HCT116 (cell line): ENCODE data around the gene LURAP1L. TPM values are rescaled to one million over a fixed set of nuclear protein-coding genes. Genes with fewer than 3 reads are reported as not detected.

Source experiments
- ATAC-seq: fragments of 200-7000 bp; cut with Tn5 transposase; 2 replicates; pipeline ENCODE4 v1.9.1; 2020; ENCODE audit warnings: mild to moderate bottlenecking, moderate library complexity
- BruUV-seq: library from RNA; stranded (reverse); fragments of 400-500 nt; replicated peaks from 2 replicates; lab custom pipeline; 2021; lab: Mats Ljungman, UMichigan
- CTCF ChIA-PET: fragments of 300-600 bp; sonication (Branson Sonifier 250); formaldehyde crosslinking; loops from one replicate; lab custom pipeline; 2021; ENCODE audit warnings: antibody characterized with exemption; lab: Charles Lee
- POLR2A ChIA-PET: fragments of 300-600, 350-600 bp; sonication (Branson Sonifier 250); formaldehyde crosslinking; loops from one replicate; lab custom pipeline; 2021; ENCODE audit warnings: antibody characterized with exemption; lab: Charles Lee
- RAD21 ChIA-PET, 2 experiments: fragments of 300-600 bp; sonication (Branson Sonifier 250); formaldehyde crosslinking; loops; one replicate each; lab custom pipeline; 2023; ENCODE audit warnings: low total read pairs in 2 of 2; ENCODE audit not compliant: uncharacterized antibody in 2 of 2, unreplicated experiment in 2 of 2, low non-redundant PET in 1 of 2; lab: Charles Lee
- DNase-seq: peaks from one replicate; pipeline ENCODE4 v3.0.0-alpha.2; 2010; ENCODE audit warnings: low read depth, low spot score
- H2AFZ ChIP-seq: fragments of 200-600 bp; shearing (Covaris generic), sonication (generic); 2 replicates; pipeline ENCODE4 v1.6.1; 2017; ENCODE audit warnings: low read depth, mixed run types, mixed read lengths, antibody characterized with exemption, low read length; ENCODE audit not compliant: poor library complexity, severe bottlenecking
- H3K27ac ChIP-seq: 2 replicates; pipeline ENCODE4 v1.5.1; 2012; ENCODE audit warnings: low read depth, low read length
- H3K27me3 ChIP-seq: fragments of 200-600 bp; sonication (generic); 2 replicates; pipeline ENCODE4 v1.6.1; 2016; ENCODE audit warnings: mixed run types, low read length, mixed read lengths; ENCODE audit not compliant: insufficient read depth
- H3K36me3 ChIP-seq, 2 experiments: fragments of 200-500 bp in 1 of 2; fragments of 200-600 bp in 1 of 2; sonication (Bioruptor generic) in 1 of 2; sonication (generic) in 1 of 2; 2 replicates each; pipeline versions ENCODE4 v1.5.1 to v1.6.1; 2014 to 2016; ENCODE audit warnings: low read length in 2 of 2, inconsistent platforms in 1 of 2, mixed read lengths in 1 of 2, mixed run types in 1 of 2; ENCODE audit not compliant: insufficient read depth in 2 of 2, control insufficient read depth in 1 of 2
- H3K4me1 ChIP-seq, 2 experiments: fragments of 200-600 bp in 1 of 2; sonication (generic) in 1 of 2; 2 replicates each; pipeline versions ENCODE4 v1.5.1 to v1.6.1; 2012 to 2017; ENCODE audit warnings: low read length in 2 of 2, inconsistent platforms in 1 of 2, mild to moderate bottlenecking in 1 of 2, mixed read lengths in 1 of 2, mixed run types in 1 of 2, moderate library complexity in 1 of 2; ENCODE audit not compliant: insufficient read depth in 2 of 2, control insufficient read depth in 1 of 2
- H3K4me2 ChIP-seq: fragments of 200-600 bp; sonication (generic); 2 replicates; pipeline ENCODE4 v1.6.1; 2017; ENCODE audit warnings: mixed run types, low read length, mixed read lengths
- H3K4me3 ChIP-seq, 2 experiments: fragments of 200-600 bp in 1 of 2; sonication (generic) in 1 of 2; replicated peaks in 1 of 2; 2 replicates each; pipeline ENCODE4 v1.5.1; 2011 to 2016; ENCODE audit warnings: low read length in 2 of 2, control low read depth in 1 of 2, low read depth in 1 of 2, mild to moderate bottlenecking in 1 of 2, mixed read lengths in 1 of 2, mixed run types in 1 of 2
- H3K79me2 ChIP-seq: fragments of 200-600 bp; sonication (generic); 2 replicates; pipeline ENCODE4 v1.6.1; 2017; ENCODE audit warnings: mild to moderate bottlenecking, mixed run types, low read length, moderate library complexity, mixed read lengths; ENCODE audit not compliant: insufficient read depth
- H3K9ac ChIP-seq: fragments of 200-600 bp; sonication (generic); 2 replicates; pipeline ENCODE4 v1.6.1; 2016; ENCODE audit warnings: low read length, mixed read lengths
- H3K9me2 ChIP-seq: fragments of 200-600 bp; sonication (generic), shearing (Covaris generic); 2 replicates; pipeline ENCODE4 v1.6.1; 2017; ENCODE audit warnings: mixed run types, mild to moderate bottlenecking, moderate library complexity; ENCODE audit not compliant: insufficient read depth
- H3K9me3 ChIP-seq, 2 experiments: fragments of 200-500 bp in 1 of 2; fragments of 200-600 bp in 1 of 2; sonication (Bioruptor generic) in 1 of 2; sonication (generic) in 1 of 2; 2 replicates each; pipeline ENCODE4 v1.6.1; 2014 to 2017; ENCODE audit warnings: low read length in 2 of 2, mixed read lengths in 2 of 2, inconsistent platforms in 1 of 2, low read depth in 1 of 2, mild to moderate bottlenecking in 1 of 2, mixed run types in 1 of 2, moderate library complexity in 1 of 2; ENCODE audit not compliant: control insufficient read depth in 1 of 2, insufficient read depth in 1 of 2
- H4K20me1 ChIP-seq: fragments of 200-600 bp; sonication (generic), shearing (Covaris generic); 2 replicates; pipeline ENCODE4 v1.6.1; 2017; ENCODE audit warnings: mixed run types, mild to moderate bottlenecking, moderate library complexity; ENCODE audit not compliant: insufficient read depth
- CEBPB ChIP-seq: IDR thresholded peaks from 2 replicates; pipeline ENCODE4 v1.6.1; 2012; ENCODE audit warnings: low read depth
- ELF1 ChIP-seq: IDR thresholded peaks from 2 replicates; pipeline ENCODE4 v1.6.1; 2012; ENCODE audit warnings: low read depth, borderline replicate concordance
- RAD21 ChIP-seq: IDR thresholded peaks from 2 replicates; pipeline ENCODE4 v1.6.1; 2012; ENCODE audit warnings: low read depth, mild to moderate bottlenecking
- intact Hi-C: fragments of 100-400 bp; cut with micrococcal nuclease; formaldehyde crosslinking; loops from 2 replicates; pipeline ENCODE4 v1.10.0; 2022
- total RNA-seq: library from RNA; stranded (reverse); gene quantifications from one replicate; pipeline ENCODE4 v1.2.1, GENCODE V29; 2021; ENCODE audit not compliant: unreplicated experiment
- TF ChIP-seq, protein P1 (sequence below): IDR thresholded peaks from 2 replicates; pipeline ENCODE4 v1.6.1; 2012

Gene LURAP1L
- total RNA-seq, 1 experiment from 2014 or later = 13.3 TPM

DNA sequence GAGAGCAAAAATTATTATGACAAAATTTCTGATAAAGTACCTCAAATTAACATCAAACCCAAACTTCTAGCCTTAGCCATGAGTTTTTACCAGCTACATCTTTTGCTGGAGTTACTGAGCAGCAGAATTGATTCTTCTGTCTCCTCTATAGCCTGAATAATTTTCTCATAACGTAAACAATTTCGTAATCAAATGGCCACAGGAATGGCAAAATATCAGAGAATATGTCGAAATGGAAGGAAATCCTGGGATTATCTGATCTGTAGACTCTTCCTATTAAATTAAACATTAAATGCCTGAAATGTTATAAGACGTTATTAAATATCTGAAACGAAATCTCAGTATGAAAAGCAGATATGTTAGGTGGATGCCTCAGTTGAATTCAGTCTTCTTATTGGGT lies 41.1 kb downstream of the LURAP1L start:
- Histone ChIP-seq H3K36me3 (no peaks in the 10 kb centered on the region), H3K4me2 (no peak overlapping the region), H3K27ac (no peak overlapping the region), H3K9me2 (no peaks in the 10 kb centered on the region), H3K9ac (no peak overlapping the region), H2AFZ (no peak overlapping the region), H4K20me1 (no peaks in the 10 kb centered on the region), H3K4me3 (no peak overlapping the region), H3K27me3 (no peaks in the 10 kb centered on the region), H3K4me1 (peaks cover 23 to 50% of the 10 kb centered on the region in 2 experiments; a peak in 3 of 4 replicates), H3K79me2 (no peaks in the 10 kb centered on the region), H3K9me3 (no peaks in the 10 kb centered on the region)
- ChIA-PET POLR2A (interaction anchor here (2.7 kb wide), 1 partner anchor 31 kb away, joined by 14 read pairs; no protein-coding TSS in a partner anchor), CTCF (no interaction called here), RAD21 (interaction anchor here in 1 of 2 experiments (2.4 kb wide), 1 partner anchor 31 kb away, joined by 8 read pairs; no protein-coding TSS in a partner anchor)
- no TSS peak for BruUV-seq
- ATAC-seq = no peak
- intact Hi-C loops = loop anchor here (2.0 kb wide), 2 partner anchors 39 to 69 kb away; no protein-coding TSS in a partner anchor
- TF ChIP-seq CEBPB (0 out of 2 replicates have a peak, but pooled peaks have one; percentile 35), RAD21 (no peak)
- no peak for DNase-seq

DNA sequence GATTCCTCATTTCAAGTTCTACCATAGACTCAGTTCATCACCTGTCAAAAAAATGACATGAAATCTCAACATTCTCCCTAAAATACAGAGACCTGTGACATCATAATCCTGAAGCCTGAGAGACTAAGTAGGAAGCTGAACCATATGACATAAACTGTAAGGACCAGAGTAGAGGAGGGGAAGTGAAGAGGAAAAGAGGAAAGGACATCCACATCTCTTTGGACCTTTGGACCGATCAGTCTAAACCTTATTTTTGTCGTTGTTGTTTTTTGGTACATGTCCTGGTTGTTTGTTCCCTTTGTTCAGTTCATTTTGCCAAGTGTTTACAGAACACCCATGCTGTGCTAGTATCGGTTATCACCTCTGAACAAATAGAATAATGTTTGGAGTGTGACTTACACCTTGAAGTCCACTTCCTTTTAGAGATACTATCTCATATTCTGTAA lies 41.9 kb downstream of the LURAP1L start:
- no peak for TF ChIP-seq ELF1
- TF ChIP-seq, protein P1, sequence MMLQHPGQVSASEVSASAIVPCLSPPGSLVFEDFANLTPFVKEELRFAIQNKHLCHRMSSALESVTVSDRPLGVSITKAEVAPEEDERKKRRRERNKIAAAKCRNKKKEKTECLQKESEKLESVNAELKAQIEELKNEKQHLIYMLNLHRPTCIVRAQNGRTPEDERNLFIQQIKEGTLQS = no peak
- TF ChIP-seq, all 23 proteins: peak for 0
- ChIA-PET CTCF (no interaction called here), POLR2A (interaction anchor here (1.2 to 3.0 kb wide), 2 partner anchors 41 to 97 kb away, joined by 3 to 14 read pairs; partner anchors contain the start of gene LURAP1L), RAD21 (no interaction called here)
- H3K79me2 ChIP-seq = no peaks in the 10 kb centered on the region
- peaks cover 23 to 50% of the 10 kb centered on the region in 2 experiments; a peak in 3 of 4 replicates for H3K4me1 ChIP-seq
- H4K20me1 ChIP-seq = no peaks in the 10 kb centered on the region
- no peak overlapping the region for H3K4me3 ChIP-seq
- no peak overlapping the region for H3K9ac ChIP-seq
- no peak overlapping the region for H2AFZ ChIP-seq
- ATAC-seq (no peak), DNase-seq (no peak)
- H3K9me2 ChIP-seq = no peaks in the 10 kb centered on the region
- no peaks in the 10 kb centered on the region for H3K27me3 ChIP-seq
- no peaks in the 10 kb centered on the region for H3K9me3 ChIP-seq
- no TSS peak for BruUV-seq
- H3K4me2 ChIP-seq = no peak overlapping the region
- intact Hi-C loops = no loop called here
- no peaks in the 10 kb centered on the region for H3K36me3 ChIP-seq
- no peak overlapping the region for H3K27ac ChIP-seq
